ENCODE data around the gene NEGR1. TPM values are rescaled to one million over a fixed set of nuclear protein-coding genes. Genes with fewer than 3 reads are reported as not detected.

Gene NEGR1
- total RNA-seq, 2 experiments from 2014 or later = not detected

- POLR2A ChIA-PET = no interaction called here
- Mint-ChIP-seq H3K4me1 (no peaks in the 10 kb centered on the region), H3K27ac (no peak overlapping the region), H3K36me3 (ENCODE audit: low read depth) (no peaks in the 10 kb centered on the region), H3K9me3 (no peaks in the 10 kb centered on the region), H3K4me3 (no peak overlapping the region), H3K27me3 (no peaks in the 10 kb centered on the region)
- no peak for DNase-seq
- CTCF ChIA-PET = no interaction called here
These were observed 791.9 kb downstream of the NEGR1 start for GRCh38 chr1:71490432-71490831.

- ChIA-PET CTCF (no interaction called here), POLR2A (no interaction called here)
- H3K4me3 Mint-ChIP-seq = no peak overlapping the region
- no peaks in the 10 kb centered on the region for H3K4me1 Mint-ChIP-seq
- H3K9me3 Mint-ChIP-seq = no peaks in the 10 kb centered on the region
- no peak overlapping the region for H3K27ac Mint-ChIP-seq
- no peak for DNase-seq
- H3K27me3 Mint-ChIP-seq = no peaks in the 10 kb centered on the region
- no peaks in the 10 kb centered on the region for H3K36me3 Mint-ChIP-seq (ENCODE audit: low read depth)
These were observed 793.6 kb downstream of the NEGR1 start for GRCh38 chr1:71488555-71489252.

GRCh38 chr1:71473331-71473730 is 809.0 kb downstream of the NEGR1 start:
- ChIA-PET POLR2A (no interaction called here), CTCF (no interaction called here)
- Mint-ChIP-seq H3K36me3 (ENCODE audit: low read depth) (no peaks in the 10 kb centered on the region), H3K27me3 (no peaks in the 10 kb centered on the region), H3K4me3 (no peak overlapping the region), H3K9me3 (peaks cover 2% of the 10 kb centered on the region), H3K27ac (no peak overlapping the region), H3K4me1 (no peaks in the 10 kb centered on the region)
- DNase-seq = no peak

GRCh38 chr1:71465093-71465492 is 817.2 kb downstream of the NEGR1 start:
- Mint-ChIP-seq H3K27ac (no peak overlapping the region), H3K27me3 (no peaks in the 10 kb centered on the region), H3K4me1 (no peaks in the 10 kb centered on the region), H3K4me3 (no peak overlapping the region), H3K9me3 (peaks cover 2% of the 10 kb centered on the region), H3K36me3 (ENCODE audit: low read depth) (no peaks in the 10 kb centered on the region)
- POLR2A ChIA-PET = no interaction called here
- CTCF ChIA-PET = no interaction called here
- DNase-seq = no peak

GRCh38 chr1:71464016-71464415 is 818.3 kb downstream of the NEGR1 start:
- H3K4me1 Mint-ChIP-seq = no peaks in the 10 kb centered on the region
- no peak overlapping the region for H3K27ac Mint-ChIP-seq
- no peak overlapping the region for H3K4me3 Mint-ChIP-seq
- DNase-seq = no peak
- ChIA-PET POLR2A (no interaction called here), CTCF (interaction anchor here (0.6 kb wide), 1 partner anchor 793 kb away, joined by 3 read pairs; no protein-coding TSS in a partner anchor)
- no peaks in the 10 kb centered on the region for H3K36me3 Mint-ChIP-seq (ENCODE audit: low read depth)
- H3K27me3 Mint-ChIP-seq = no peaks in the 10 kb centered on the region
- H3K9me3 Mint-ChIP-seq = peaks cover 4% of the 10 kb centered on the region

- CTCF ChIA-PET = no interaction called here
- peaks cover 6% of the 10 kb centered on the region for H3K9me3 Mint-ChIP-seq
- DNase-seq = no peak
- H3K4me1 Mint-ChIP-seq = no peaks in the 10 kb centered on the region
- H3K27ac Mint-ChIP-seq = no peak overlapping the region
- POLR2A ChIA-PET = no interaction called here
- H3K4me3 Mint-ChIP-seq = no peak overlapping the region
- no peaks in the 10 kb centered on the region for H3K36me3 Mint-ChIP-seq (ENCODE audit: low read depth)
- no peaks in the 10 kb centered on the region for H3K27me3 Mint-ChIP-seq
These were observed 819.2 kb downstream of the NEGR1 start for GRCh38 chr1:71463144-71463543.

- ChIA-PET POLR2A (no interaction called here), CTCF (no interaction called here)
- Mint-ChIP-seq H3K36me3 (ENCODE audit: low read depth) (no peaks in the 10 kb centered on the region), H3K27ac (no peak overlapping the region), H3K4me3 (no peak overlapping the region), H3K4me1 (no peaks in the 10 kb centered on the region), H3K9me3 (peaks cover 7% of the 10 kb centered on the region), H3K27me3 (no peaks in the 10 kb centered on the region)
- no peak for DNase-seq
These were observed 820.1 kb downstream of the NEGR1 start for GRCh38 chr1:71462247-71462646.

- Mint-ChIP-seq H3K4me3 (no peak overlapping the region), H3K4me1 (no peaks in the 10 kb centered on the region), H3K9me3 (peaks cover 14% of the 10 kb centered on the region), H3K27ac (no peak overlapping the region), H3K36me3 (ENCODE audit: low read depth) (no peaks in the 10 kb centered on the region), H3K27me3 (no peaks in the 10 kb centered on the region)
- CTCF ChIA-PET = no interaction called here
- POLR2A ChIA-PET = no interaction called here
- no peak for DNase-seq
These were observed 820.9 kb downstream of the NEGR1 start for GRCh38 chr1:71461416-71461815.

GRCh38 chr1:71448444-71448843 is 833.9 kb downstream of the NEGR1 start:
- CTCF ChIA-PET = no interaction called here
- Mint-ChIP-seq H3K4me1 (no peaks in the 10 kb centered on the region), H3K36me3 (ENCODE audit: low read depth) (no peaks in the 10 kb centered on the region), H3K4me3 (no peak overlapping the region), H3K27me3 (no peaks in the 10 kb centered on the region), H3K27ac (no peak overlapping the region), H3K9me3 (peaks cover 4% of the 10 kb centered on the region)
- DNase-seq = no peak
- POLR2A ChIA-PET = no interaction called here

- no peaks in the 10 kb centered on the region for H3K36me3 Mint-ChIP-seq (ENCODE audit: low read depth)
- no peak for DNase-seq
- no peaks in the 10 kb centered on the region for H3K4me1 Mint-ChIP-seq
- no peaks in the 10 kb centered on the region for H3K27me3 Mint-ChIP-seq
- ChIA-PET POLR2A (no interaction called here), CTCF (no interaction called here)
- no peak overlapping the region for H3K27ac Mint-ChIP-seq
- H3K4me3 Mint-ChIP-seq = no peak overlapping the region
- H3K9me3 Mint-ChIP-seq = peaks cover 4% of the 10 kb centered on the region
These were observed 843.7 kb downstream of the NEGR1 start for GRCh38 chr1:71438626-71439025.

- Mint-ChIP-seq H3K27ac (no peak overlapping the region), H3K27me3 (no peaks in the 10 kb centered on the region), H3K4me1 (no peaks in the 10 kb centered on the region), H3K4me3 (no peak overlapping the region), H3K9me3 (peaks cover 5% of the 10 kb centered on the region), H3K36me3 (ENCODE audit: low read depth) (no peaks in the 10 kb centered on the region)
- no peak for DNase-seq
- POLR2A ChIA-PET = no interaction called here
- CTCF ChIA-PET = no interaction called here
These were observed 846.4 kb downstream of the NEGR1 start for GRCh38 chr1:71435951-71436350.

GRCh38 chr1:71434240-71434639 is 848.1 kb downstream of the NEGR1 start:
- Mint-ChIP-seq H3K27me3 (no peaks in the 10 kb centered on the region), H3K4me3 (no peak overlapping the region), H3K9me3 (peaks cover 4% of the 10 kb centered on the region)

GRCh38 chr1:71428029-71428428 is 854.3 kb downstream of the NEGR1 start:
- POLR2A ChIA-PET = no interaction called here
- no peaks in the 10 kb centered on the region for H3K4me1 Mint-ChIP-seq
- CTCF ChIA-PET = no interaction called here
- H3K9me3 Mint-ChIP-seq = no peaks in the 10 kb centered on the region
- no peak overlapping the region for H3K4me3 Mint-ChIP-seq
- no peaks in the 10 kb centered on the region for H3K36me3 Mint-ChIP-seq (ENCODE audit: low read depth)
- no peak overlapping the region for H3K27ac Mint-ChIP-seq
- no peak for DNase-seq
- H3K27me3 Mint-ChIP-seq = no peaks in the 10 kb centered on the region

More at GRCh38 chr1:71434240-71434639, 848.1 kb downstream of the NEGR1 start:
- ChIA-PET POLR2A (no interaction called here), CTCF (no interaction called here)
- Mint-ChIP-seq H3K36me3 (ENCODE audit: low read depth) (no peaks in the 10 kb centered on the region), H3K27ac (no peak overlapping the region), H3K4me1 (no peaks in the 10 kb centered on the region)
- DNase-seq = no peak

GRCh38 chr1:71427066-71427465 is 855.3 kb downstream of the NEGR1 start:
- H3K27ac Mint-ChIP-seq = no peak overlapping the region
- ChIA-PET POLR2A (no interaction called here), CTCF (no interaction called here)
- no peaks in the 10 kb centered on the region for H3K27me3 Mint-ChIP-seq
- no peaks in the 10 kb centered on the region for H3K9me3 Mint-ChIP-seq
- DNase-seq = no peak
- no peaks in the 10 kb centered on the region for H3K4me1 Mint-ChIP-seq
- no peaks in the 10 kb centered on the region for H3K36me3 Mint-ChIP-seq (ENCODE audit: low read depth)
- no peak overlapping the region for H3K4me3 Mint-ChIP-seq
